GM18508 (cell line): ENCODE results near the gene IGF1R.
"Not testable (repeated sequence)": the region's sequence is repeated elsewhere in the genome, so short reads cannot be mapped to it uniquely, and the experiment has no call there.

Experiments
- ATAC-seq: cut with Tn5 transposase; IDR thresholded peaks from one replicate; pipeline ENCODE4 v1.9.1; 2021; ENCODE audit warnings: moderate number of reproducible peaks; ENCODE audit not compliant: insufficient read depth, unreplicated experiment

The IGF1R gene

DNA sequence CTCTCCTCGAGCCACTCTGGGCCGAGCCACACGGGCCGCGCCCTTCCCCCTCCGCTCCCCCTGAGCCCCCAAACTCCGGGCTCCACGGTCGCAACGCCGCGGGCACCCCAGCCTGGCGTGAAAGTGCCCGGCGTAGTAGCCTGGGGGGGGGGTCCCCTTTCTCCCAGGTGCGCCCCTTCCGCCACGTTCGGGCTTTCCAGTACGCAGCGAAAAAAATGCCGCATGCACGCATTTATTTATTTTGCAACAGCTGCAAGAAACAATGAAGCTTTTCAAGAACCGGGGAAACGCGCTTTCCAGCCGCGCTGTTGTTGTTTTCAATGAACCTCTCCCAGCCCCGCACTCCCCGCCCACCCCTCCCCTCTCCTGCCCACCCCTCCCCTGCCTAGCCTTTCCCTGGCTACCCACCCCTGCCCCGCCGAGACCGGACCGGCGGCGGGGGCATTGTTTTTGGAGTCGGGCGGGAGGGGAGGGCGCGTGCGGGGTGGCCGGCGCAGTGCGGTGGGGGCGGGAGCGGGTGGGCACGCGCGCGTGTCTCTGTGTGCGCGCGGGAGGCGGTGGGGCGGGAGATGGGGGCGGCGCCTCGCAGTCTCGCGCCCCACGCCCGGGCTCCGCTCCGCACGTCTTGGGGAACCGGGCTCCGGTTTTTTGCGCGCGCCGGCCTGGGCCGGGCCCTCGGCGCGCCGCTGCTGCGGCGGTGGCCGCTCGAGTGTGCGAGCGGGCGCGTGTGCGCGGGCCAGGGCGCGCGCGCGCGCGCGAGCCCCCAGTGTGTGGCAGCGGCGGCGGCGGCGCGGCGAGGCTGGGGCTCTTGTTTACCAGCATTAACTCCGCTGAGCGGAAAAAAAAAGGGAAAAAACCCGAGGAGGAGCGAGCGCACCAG lies at the start of gene IGF1R:
Gene IGF1R (plus strand): TSS at position 766 of the 880 bp plus-strand sequence. CDS start 1,043 bp downstream, outside the sequence.
- no peak for ATAC-seq

DNA sequence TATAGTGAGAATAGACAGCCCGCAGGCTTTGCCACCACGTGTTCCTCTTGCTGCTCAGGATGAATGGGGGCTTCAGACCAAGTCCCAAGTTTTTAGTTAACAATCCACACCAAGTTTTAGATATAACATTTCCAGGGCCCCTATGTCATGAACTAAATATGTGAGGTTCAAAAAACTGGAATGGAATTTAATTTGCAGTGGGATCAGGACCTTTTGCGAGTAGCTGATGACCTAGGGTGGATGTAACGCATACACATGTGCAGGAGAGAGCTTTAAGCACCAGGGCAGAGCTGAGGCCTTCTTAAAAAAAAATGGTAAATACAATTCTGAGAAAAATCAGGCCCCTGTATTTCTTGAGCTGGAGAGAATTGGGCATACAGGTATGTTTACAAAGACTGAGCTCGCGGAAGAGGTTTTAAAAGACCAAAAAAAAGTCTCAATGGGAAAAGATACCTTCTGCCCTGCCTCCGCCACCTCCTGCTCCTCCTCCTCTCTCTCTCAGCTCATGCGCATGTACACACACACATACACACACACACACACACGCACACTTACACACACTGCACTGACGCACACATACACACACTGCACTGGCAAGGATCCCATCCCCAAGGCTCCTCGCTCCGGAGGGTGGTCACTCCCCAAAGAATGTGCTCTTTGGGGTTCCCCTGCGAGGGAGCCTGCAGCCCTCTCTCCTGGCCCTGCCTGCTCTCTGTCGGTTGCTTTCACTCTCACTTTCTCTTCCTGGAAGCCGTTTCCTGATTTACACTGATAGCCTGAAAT lies 48.2 kb upstream of the IGF1R start:
- ATAC-seq = peak; percentile 74

DNA sequence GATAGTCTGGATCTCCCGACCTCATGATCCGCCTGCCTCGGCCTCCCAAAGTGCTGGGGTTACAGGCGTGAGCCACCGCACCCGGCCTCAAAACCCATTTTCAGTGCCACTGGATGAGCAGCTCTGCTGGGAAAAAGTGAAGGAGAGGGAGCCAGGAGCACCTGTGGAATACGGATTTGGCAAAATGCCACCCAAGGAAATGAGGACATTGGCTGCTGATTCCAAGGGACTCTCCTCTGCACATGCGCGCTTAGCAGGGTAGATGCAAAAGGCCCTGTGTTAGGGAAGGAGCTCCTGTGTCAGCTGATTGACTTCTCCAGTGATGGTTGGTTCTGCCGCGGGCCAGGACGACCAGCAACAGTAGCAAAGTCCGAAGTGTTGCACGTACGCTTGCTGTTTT lies 43.4 kb upstream of the IGF1R start:
- ATAC-seq = no peak

DNA sequence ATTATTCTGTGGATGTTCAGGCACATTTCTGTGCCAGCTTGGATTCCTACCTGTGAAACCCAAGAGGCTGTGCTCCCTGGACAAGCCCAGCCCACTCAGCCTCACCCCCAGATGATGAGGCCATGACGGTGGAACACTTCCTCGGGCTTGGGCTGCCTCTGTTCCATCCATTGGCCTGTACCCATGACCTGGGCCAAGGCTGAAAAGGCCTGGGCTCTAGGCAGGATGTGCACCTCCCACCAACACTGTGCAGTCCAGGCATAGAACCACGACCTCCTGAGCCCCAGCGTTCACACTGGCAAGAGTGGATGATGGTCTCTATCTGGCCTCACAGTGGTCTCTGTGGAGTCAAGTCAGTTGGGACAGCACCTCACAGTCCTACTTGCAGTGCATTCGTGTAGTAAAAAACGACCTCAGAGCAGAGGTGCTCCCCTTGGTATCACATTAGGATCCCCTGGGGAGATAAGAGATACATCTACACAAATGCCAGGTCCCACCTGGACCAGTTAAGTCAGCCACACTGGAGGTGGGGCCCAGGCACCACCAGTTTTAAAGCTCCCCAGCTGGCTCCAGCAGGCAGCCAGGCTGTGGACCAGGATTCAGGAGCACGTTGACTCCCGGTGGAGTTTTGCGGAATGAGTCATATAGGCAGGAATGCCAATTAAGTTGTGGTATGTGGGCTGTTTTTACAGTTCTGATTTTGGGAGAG lies 39.0 kb upstream of the IGF1R start:
- ATAC-seq = no peak

DNA sequence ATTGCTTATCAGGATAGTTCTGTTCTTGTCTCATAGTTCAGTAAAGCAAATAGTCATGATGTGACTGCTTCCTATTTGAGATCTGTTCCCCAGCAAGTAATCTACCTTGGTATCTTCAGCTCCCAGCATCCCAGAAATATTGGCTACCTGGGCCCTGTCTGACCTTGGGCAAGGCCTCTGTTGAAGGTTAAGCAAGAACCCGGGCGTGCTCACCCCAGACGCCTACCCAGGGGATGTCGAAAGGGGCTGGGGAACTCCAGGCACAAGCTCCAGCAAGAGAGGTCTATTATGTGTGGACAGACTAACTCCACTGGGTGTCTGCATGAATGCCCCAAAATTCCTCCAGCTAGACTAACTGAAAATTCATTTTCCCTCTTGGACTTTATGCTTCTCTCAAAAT lies 37.3 kb upstream of the IGF1R start:
- ATAC-seq = no peak

DNA sequence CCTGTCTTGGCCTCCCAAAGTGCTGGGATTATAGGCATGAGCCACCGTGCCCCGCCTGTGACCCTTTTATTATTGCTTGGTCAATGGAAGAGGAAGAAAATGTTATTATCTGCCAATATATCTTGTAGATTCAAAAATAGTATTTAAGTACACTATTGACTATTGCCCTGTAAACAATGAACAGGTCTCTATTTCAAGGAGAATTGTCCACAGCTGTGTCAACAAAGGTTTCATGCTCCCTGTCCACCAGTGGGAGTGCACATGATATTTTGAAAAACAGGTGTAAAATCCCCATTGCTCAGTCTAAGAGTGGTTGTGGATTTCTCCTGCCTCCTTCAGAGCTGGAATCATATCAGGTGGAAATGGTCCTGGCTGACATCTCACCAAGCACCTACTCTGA lies 36.5 kb upstream of the IGF1R start:
- ATAC-seq = no peak

DNA sequence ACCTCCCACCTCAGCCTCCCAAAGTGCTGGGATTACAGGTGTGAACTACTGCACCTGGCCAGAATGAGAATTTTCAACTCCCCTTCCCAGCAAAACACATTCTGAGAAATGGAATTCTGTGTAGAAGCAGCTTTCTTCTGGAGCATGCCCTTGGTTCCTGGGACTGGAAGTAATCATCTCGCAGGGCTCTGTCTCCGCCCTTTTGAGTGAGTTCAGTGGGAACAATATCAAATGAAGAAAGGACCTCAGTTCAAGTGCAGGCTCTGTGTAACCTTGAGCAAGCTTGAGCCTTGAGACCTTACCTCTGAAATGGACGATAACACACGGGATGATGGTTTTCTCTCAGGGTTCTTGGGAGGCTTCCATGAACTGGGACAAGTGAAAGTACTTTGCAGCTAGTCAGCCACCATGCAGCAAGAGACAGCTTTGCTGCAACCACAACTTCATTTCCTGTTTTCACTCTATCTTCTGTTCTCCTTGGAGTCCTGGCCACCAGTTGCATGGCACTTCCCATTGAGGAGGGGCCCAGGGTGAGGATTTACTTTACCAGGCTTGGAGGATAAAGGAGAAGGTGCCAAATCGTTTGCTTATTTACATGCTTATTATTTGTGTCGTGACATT lies 35.7 kb upstream of the IGF1R start:
- no peak for ATAC-seq

DNA sequence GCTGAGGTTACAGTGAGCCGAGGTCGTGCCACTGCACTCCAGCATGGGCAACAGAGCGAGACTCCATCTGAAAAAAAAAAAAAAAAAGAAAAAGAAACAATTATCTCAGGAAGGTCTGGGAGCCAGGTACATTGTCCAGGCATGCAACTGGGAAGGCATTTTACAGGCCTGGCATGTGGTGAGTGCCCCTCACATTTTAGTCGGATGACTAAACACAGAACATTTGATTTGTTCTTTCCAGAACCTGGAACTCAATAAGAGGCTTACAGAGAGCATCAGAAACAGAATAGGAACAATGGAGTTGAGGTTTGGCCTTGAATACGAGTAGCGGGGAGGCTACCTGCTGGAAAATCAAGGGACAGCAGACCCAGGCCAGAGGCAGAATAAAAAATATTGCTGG lies 33.7 kb upstream of the IGF1R start:
- no peak for ATAC-seq

DNA sequence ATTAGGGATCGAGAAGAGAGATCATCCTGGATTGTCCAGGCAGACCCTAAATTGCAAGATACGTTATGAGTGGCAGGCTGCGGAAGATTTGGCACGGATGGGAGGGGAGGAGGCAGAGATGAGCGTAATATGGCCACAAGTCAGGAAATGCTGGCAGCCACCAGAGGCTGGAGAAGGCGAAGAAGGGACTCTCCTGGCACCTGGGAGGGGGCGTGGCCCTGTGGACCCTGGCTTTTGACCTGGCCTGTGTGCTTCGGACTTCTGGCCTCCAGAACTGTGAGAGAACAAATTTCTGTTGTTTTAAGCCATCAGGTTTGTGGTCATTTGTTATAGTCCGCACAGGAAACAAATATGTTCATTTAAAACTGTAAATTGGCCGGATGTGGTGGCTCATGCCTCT lies 31.9 kb upstream of the IGF1R start:
- ATAC-seq = no peak

DNA sequence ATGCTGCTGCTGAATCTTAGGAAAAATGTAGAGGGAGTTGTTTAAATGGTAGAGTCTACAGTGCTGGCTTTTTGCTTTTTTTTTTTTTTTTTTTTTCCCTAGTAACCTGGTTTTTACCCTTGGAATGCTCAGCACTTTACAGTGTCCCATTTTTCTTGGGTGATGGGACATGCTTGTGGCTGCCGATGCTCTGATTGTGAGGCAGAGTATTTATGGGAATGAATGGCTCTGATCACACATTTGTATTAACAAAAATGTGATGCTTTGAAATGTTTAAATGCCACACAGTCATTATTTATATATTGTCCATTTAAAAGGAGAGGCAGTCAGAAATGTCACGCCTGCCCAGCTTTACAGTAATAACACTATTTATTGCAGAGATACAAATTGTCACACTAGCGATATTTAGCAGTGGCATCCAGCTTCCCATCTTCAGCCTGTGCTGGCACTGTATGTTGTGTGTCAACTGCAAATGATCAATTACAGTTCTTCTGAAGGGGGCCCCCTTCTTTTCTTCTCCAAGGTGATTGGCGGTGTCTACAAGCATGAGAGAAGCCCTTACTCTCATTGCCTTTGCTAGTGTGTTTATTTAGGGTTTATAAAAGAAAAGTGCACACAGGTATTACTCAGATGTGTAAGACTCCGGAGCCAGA lies 30.9 kb upstream of the IGF1R start:
- no peak for ATAC-seq

DNA sequence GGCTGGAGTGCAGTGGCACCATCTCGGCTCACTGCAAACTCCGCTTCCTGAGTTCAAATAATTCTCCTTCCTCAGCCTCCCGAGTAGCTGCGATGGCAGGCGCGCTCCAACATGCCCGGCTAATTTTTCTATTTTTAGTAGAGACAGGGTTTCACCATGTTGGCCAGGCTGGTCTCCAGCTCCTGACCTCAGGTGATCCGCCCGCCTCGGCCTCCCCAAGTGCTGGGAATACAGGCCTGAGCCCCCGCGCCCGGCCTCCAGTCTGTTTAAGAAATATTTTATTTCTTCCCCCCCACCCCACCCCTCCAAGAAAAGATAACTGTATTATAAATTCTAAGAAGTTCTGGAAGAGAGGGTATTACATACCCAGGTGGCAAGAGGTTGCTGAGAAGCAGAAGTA lies 29.8 kb upstream of the IGF1R start:
- not testable (repeated sequence) for ATAC-seq

DNA sequence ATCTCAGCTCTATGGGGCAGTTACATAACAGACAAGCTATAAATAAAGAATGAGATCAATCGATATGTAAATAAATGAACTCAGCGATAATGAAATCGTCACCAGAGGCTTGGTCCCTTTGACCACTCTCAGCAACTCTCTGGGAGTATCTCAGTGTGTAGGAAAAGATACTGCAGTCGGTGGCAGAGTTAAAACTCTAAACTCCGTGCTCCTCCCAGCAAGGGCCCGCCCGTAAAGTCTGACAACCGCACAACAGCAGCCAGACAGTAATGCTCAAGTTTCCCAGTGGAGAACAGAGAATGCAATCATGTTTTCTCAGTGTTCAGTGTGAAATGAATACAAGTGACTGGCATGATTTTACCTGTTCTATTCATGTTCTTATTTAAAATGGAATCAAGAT lies 28.3 kb upstream of the IGF1R start:
- ATAC-seq = no peak

DNA sequence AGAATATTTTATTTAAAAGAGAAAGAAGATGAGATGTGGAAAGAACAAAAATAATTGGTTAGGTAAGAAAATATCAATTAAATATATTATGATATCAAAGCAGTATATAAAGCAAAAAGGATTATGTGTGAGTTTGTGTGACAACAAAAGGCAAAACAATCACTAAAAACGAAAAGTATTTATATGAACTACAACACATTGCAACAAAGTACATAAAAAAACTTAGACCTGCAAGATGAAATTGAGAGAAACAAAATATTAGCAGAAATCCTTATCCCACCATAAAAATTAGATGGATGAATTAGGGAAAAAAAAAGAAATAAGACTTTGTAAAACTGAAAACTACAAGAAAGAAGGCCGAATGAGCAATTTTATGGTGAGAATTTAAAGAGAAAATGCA lies 27.3 kb upstream of the IGF1R start:
- ATAC-seq = no peak

DNA sequence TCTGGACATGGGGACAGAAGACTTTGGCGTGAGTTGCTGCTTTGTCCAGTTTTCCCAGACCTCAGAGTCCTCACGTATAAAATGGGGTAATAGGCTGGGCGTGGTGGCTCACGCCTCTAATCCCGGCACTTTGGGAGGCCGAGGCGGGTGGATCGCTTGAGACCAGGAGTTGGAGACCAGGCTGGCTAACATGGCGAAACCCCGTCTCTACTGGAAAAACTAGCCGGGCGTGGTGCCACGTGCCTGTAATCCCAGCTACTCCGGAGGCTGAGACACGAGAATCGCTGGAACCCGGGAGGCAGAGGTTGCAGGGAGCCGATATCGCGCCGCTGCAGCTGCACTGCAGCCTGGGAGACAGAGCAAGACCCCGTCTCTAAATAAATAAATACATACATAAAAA lies 22.7 kb upstream of the IGF1R start:
- no peak for ATAC-seq

DNA sequence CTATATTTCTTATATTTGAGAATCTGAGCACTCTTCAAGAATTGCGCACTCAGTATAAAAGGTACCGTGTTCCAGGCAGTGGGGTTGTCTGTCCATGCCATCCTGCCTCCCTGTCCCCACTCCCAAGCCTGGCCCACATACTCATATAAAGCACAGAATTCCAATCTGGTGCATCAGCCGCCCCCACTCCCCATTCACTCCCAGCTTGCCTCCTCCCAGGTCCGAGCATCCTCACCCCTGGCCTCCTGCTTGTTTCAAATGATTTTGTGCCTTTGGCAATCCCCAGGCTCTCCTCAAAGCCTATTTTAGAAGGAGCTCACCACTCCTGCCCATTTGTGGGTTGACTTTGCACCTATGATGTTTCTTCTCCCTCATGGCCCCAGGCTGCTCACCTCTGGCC lies 22.2 kb upstream of the IGF1R start:
- ATAC-seq = no peak

DNA sequence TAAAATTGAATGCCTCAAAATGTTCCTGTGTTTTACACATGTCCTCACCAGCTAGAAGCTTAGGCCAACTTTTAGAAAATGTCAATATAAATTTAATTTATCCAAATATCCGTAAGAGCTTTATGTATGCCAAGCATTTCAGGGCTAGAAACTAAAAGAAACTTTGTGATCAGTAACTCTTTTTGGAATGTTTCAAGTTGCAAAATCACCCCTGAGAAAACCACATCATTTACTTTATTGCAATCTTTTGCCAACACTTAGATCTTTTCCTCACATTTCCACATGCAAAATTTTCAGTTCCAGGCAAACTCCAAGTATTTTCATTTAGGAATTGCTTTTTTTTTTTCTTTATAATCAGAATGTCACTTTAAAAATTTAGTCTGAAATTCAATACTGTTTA lies 20.1 kb upstream of the IGF1R start:
- no peak for ATAC-seq

DNA sequence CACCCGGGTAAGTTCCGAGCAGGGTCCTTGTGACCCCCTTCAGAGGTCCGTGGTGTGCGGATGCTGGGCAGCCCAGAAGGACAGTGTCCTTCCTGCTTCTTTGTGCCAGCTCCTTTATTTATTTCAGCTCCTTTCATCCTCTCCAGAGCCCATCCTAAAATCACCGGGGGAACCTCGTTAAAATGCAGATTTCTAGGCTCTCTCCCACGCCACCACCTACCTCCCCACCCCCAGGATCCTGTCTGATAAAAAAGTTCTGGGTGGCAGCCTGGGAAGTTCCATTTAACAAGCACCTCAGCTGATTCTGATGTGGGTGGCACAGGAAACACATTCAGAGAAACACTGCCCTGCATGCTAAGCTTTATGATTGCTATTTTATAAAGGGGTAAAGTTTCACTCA lies 12.5 kb upstream of the IGF1R start:
- no peak for ATAC-seq

DNA sequence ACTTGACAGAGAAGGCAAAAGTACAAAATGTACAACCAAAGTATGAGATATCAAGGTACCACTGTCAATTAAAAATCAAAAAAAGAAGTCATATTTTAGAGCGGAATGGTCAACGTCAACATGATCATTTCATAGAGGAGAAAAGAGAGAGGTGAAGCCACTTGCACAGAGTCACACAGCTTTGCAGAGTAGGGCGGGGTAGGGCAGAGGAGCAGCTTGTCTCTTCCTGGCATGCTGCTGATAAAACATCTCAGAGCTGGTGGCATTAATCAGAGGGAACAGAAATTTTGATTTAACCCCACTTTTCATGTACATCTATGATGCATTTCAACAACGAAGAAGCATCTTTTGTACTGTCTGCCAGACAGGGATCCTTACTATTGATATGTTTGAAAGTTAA lies 5.2 kb upstream of the IGF1R start:
- ATAC-seq = no peak

DNA sequence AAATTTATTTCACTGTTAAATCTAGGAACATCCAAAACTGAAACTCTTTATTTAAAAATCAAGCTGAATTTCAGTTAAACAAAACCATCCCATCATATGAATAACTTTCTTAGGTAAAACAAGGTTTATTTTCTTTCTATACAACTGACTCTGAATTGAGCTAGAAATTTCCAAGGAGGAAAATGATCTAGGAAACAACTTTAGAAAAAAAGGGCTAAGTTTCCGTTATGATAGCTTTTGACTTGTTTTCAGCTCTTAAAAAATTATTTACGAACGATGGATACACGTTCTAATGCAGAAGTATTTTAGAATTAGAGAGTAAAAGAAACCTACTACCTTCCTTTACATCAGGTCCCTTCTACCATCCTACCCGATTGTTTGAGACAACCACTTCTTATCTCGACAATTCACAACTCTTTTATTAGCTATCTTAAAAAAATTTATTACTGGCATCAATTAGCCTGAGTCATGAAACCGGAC lies 1.8 kb upstream of the IGF1R start:
- no peak for ATAC-seq
